SH-SY5Y (cell line): ENCODE data around the gene CHRNA4.

Experiments used
- GATA2 ChIP-seq: IDR thresholded peaks from 2 replicates; pipeline ENCODE4 v1.6.1; 2011; ENCODE audit warnings: mild to moderate bottlenecking, low read depth, low read length
- GATA3 ChIP-seq: IDR thresholded peaks from 2 replicates; pipeline ENCODE4 v1.6.1; 2011; ENCODE audit warnings: low read depth, mild to moderate bottlenecking, low read length, moderate library complexity

DNA sequence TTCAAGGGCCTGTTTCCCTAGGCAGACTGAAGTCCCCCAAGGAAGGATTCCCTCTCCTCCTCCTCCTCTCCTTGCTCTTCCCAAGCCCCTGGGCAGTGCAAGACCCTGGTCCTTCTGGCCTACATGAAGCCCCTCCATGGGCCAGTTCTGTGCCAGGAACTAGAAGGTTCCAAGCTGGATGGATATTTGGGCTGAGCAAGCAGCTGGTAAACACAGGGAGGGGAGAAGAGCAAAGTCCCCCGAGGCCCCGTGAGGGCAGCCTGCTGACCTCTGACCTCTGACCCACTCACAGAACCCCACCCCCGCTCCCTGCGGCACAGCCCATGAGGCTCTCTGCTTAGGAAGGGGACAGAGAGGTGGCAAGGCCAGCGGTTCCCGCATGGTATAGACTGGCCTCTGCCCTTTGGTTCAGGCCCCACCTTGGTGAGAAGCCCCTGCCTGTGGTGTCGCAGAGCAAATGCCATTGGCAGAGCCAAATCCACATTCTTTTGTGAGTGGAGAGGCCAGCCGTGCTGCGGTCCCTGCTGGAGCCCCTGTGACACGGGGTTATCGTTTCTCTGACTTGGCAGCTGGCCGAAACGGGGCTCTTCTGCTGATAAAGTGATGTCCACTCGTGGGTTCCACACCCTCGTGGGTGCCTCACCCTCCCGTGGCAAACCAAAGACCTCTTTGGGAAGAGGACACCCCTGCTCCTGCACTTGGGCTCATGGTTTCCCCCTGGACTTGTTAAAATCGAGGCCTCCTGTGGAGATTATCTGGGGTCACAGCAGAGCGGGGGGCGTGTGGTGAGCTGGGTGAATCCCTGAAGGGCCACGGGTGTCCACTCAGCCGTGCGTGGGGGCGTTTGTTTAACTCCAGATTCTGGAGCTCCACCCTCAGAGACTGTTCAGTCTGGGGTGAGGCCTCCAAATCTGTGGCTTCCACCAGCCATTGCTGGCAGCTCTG is 2.1 kb upstream of the CHRNA4 start:
- no peak for TF ChIP-seq GATA3
- no peak for TF ChIP-seq GATA2
